Smooth muscle cell (in vitro differentiated cells): ENCODE measurements around the gene SLK. TPM values are rescaled to one million over a fixed set of nuclear protein-coding genes. Genes with fewer than 3 reads are reported as not detected.

Source experiments
- DNase-seq: peaks from one replicate; lab custom pipeline; 2025; ENCODE audit not compliant: unreplicated experiment; lab: John Stamatoyannopoulos, UW
- H2AFZ ChIP-seq: fragments of 200-600 bp; sonication (generic); 2 replicates; pipeline ENCODE4 v1.6.0; 2016; ENCODE audit warnings: antibody characterized with exemption, low read depth, mild to moderate bottlenecking
- H3F3A ChIP-seq: fragments of 200-600 bp; sonication (generic); 2 replicates; pipeline ENCODE4 v1.6.0; 2017; ENCODE audit warnings: antibody characterized with exemption, low read depth
- H3K27ac ChIP-seq: fragments of 200-600 bp; sonication (generic); 2 replicates; pipeline ENCODE4 v1.5.1; 2016; ENCODE audit warnings: low read depth, mild to moderate bottlenecking
- H3K27me3 ChIP-seq: fragments of 200-600 bp; sonication (generic); 2 replicates; pipeline ENCODE4 v1.6.1; 2016; ENCODE audit warnings: low read depth, mild to moderate bottlenecking
- H3K36me3 ChIP-seq: fragments of 200-600 bp; sonication (generic); 2 replicates; pipeline ENCODE4 v1.5.1; 2016; ENCODE audit warnings: low read depth
- H3K4me1 ChIP-seq: fragments of 200-600 bp; sonication (generic); 2 replicates; pipeline ENCODE4 v1.5.1; 2016; ENCODE audit warnings: low read depth
- H3K4me2 ChIP-seq: fragments of 200-600 bp; sonication (generic); 2 replicates; pipeline ENCODE4 v1.6.0; 2016; ENCODE audit warnings: mild to moderate bottlenecking
- H3K4me3 ChIP-seq: fragments of 200-600 bp; sonication (generic); 2 replicates; pipeline ENCODE4 v1.5.1; 2016; ENCODE audit warnings: mild to moderate bottlenecking
- H3K79me2 ChIP-seq: fragments of 200-600 bp; sonication (generic); 2 replicates; pipeline ENCODE4 v1.6.0; 2016; ENCODE audit warnings: low read depth, mild to moderate bottlenecking
- H3K9ac ChIP-seq: fragments of 200-600 bp; sonication (generic); 2 replicates; pipeline ENCODE4 v1.6.0; 2016; ENCODE audit warnings: low read depth
- H3K9me3 ChIP-seq: fragments of 200-600 bp; sonication (generic); replicated peaks from 2 replicates; pipeline ENCODE4 v1.5.1; 2016; ENCODE audit warnings: low read depth
- H4K20me1 ChIP-seq: fragments of 200-600 bp; sonication (generic); 2 replicates; pipeline ENCODE4 v1.6.0; 2016; ENCODE audit warnings: low read depth
- WGBS: methylation state at CpG from one replicate; pipeline ENCODE4 v1.1.7; 2016; ENCODE audit warnings: low lambda C conversion rate; 5-methylcytosine and 5-hydroxymethylcytosine counted together
- polyA plus RNA-seq: library from polyadenylated mRNA; unstranded; fragments of >200 nt; fragmentation: Nextera tagmentation; extraction: Ambion mirVana; gene quantifications from 2 replicates; pipeline ENCODE4 v1.2.1, GENCODE V29; 2016
- total RNA-seq: library from RNA; depleted of rRNA; stranded (reverse); fragments of >200 nt; gene quantifications from 2 replicates; pipeline ENCODE4 v1.2.3, GENCODE V29; 2014
- TF ChIP-seq, protein P1 (sequence below): fragments of 200-600 bp; sonication (generic); IDR thresholded peaks from 2 replicates; pipeline ENCODE4 v1.5.1; 2017; ENCODE audit warnings: borderline replicate concordance, mild to moderate bottlenecking, antibody characterized with exemption; ENCODE audit not compliant: insufficient read depth, poor library complexity, severe bottlenecking

The SLK gene
- total and polyA plus RNA-seq, 2 experiments from 2014 or later = 15.5 to 45.7 TPM

DNA sequence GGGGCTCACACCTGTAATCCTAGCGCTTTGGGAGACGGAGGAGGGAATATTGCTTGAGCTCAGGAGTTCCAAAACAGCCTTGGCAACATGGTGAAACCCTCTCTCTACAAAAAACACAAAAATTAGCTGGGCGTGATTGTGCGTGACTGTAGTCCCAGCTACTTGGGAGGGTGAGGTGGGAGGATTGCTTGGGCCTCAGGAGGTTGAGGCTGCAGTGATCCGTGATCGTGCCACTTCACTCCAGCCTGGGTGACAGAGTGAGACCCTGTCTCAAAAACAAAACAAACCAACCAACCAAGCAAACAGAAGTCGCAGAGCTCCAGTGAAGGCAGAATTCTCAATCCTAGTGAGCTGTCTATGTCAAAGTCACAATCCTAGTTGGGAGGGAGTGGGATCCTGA, 34.7 kb upstream of the SLK start:
- TF ChIP-seq, protein P1, sequence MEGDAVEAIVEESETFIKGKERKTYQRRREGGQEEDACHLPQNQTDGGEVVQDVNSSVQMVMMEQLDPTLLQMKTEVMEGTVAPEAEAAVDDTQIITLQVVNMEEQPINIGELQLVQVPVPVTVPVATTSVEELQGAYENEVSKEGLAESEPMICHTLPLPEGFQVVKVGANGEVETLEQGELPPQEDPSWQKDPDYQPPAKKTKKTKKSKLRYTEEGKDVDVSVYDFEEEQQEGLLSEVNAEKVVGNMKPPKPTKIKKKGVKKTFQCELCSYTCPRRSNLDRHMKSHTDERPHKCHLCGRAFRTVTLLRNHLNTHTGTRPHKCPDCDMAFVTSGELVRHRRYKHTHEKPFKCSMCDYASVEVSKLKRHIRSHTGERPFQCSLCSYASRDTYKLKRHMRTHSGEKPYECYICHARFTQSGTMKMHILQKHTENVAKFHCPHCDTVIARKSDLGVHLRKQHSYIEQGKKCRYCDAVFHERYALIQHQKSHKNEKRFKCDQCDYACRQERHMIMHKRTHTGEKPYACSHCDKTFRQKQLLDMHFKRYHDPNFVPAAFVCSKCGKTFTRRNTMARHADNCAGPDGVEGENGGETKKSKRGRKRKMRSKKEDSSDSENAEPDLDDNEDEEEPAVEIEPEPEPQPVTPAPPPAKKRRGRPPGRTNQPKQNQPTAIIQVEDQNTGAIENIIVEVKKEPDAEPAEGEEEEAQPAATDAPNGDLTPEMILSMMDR = no peak
- H3K9me3 ChIP-seq = no peaks in the 10 kb centered on the region
- H3K9ac ChIP-seq = no peak overlapping the region
- no peak overlapping the region for H3K4me2 ChIP-seq
- H3K79me2 ChIP-seq = no peaks in the 10 kb centered on the region
- H4K20me1 ChIP-seq = no peaks in the 10 kb centered on the region
- 96% methylated on average over 7 of the region's 7 CpGs for WGBS
- H3K27me3 ChIP-seq = no peaks in the 10 kb centered on the region
- H3K27ac ChIP-seq = no peak overlapping the region
- no peaks in the 10 kb centered on the region for H3F3A ChIP-seq
- H2AFZ ChIP-seq = no peak overlapping the region
- no peak overlapping the region for H3K4me3 ChIP-seq
- H3K36me3 ChIP-seq = no peaks in the 10 kb centered on the region
- H3K4me1 ChIP-seq = no peaks in the 10 kb centered on the region
- no peak for DNase-seq

DNA sequence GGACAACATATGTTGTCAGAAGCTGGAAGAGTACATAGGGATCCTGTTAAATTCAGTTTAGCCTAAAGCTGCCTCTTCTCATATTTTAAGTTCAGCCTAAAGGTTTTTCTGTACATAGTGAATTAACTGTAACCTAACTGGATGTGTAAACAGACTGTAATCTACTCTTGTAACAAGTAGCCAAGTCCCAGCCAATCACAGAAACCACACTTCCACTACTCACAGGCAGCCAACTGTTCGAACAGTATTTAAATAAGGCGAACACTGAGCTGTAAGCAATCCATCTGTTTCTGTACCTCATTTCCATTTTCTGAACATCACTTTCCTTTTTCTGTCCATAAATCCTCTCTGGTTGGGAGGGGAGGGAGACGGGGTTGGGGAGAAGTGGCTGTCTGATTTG, 34.0 kb upstream of the SLK start:
- Histone ChIP-seq H3F3A (no peaks in the 10 kb centered on the region), H3K9me3 (no peaks in the 10 kb centered on the region), H3K79me2 (no peaks in the 10 kb centered on the region), H3K9ac (no peak overlapping the region), H3K27me3 (no peaks in the 10 kb centered on the region), H3K36me3 (no peaks in the 10 kb centered on the region), H3K4me2 (no peak overlapping the region), H3K4me1 (no peaks in the 10 kb centered on the region), H4K20me1 (no peaks in the 10 kb centered on the region), H3K4me3 (no peak overlapping the region), H3K27ac (no peak overlapping the region), H2AFZ (no peak overlapping the region)
- WGBS = 89% methylated on average over 3 of the region's 3 CpGs
- TF ChIP-seq, protein P1 = no peak
- no peak for DNase-seq

- no peak overlapping the region for H2AFZ ChIP-seq
- WGBS = 63% methylated on average over 4 of the region's 4 CpGs
- TF ChIP-seq, protein P1 = no peak
Measured at GRCh38 chr10:103933557-103934121, 33.3 kb upstream of the SLK start.

DNA sequence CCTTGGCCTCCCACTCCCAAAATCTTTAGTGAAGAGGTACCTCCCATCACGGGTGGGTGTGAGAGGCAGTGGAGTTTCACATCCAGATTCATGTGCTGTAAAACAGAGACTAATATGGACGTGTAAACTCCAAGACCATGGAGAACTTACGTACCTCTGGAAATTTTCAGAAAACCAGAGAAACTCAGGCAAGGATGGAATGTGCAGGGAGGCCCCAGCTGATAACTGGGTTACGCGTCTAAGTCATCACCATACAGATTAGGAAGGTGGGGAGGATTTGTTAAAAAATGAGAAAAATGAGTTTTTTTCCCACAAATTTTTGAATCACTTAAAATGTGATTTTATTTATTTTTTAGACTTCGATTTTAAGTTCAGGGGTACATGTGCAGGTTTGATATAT, 32.6 kb upstream of the SLK start:
- H3K36me3 ChIP-seq = no peaks in the 10 kb centered on the region
- no peaks in the 10 kb centered on the region for H3F3A ChIP-seq
- no peak overlapping the region for H2AFZ ChIP-seq
- no peak overlapping the region for H3K9ac ChIP-seq
- no peaks in the 10 kb centered on the region for H3K4me1 ChIP-seq
- H3K27me3 ChIP-seq = no peaks in the 10 kb centered on the region
- WGBS = 95% methylated on average over 6 of the region's 6 CpGs
- no peaks in the 10 kb centered on the region for H4K20me1 ChIP-seq
- H3K79me2 ChIP-seq = no peaks in the 10 kb centered on the region
- H3K9me3 ChIP-seq = no peaks in the 10 kb centered on the region
- TF ChIP-seq, protein P1 = no peak
- no peak overlapping the region for H3K27ac ChIP-seq
- H3K4me3 ChIP-seq = no peak overlapping the region
- H3K4me2 ChIP-seq = no peak overlapping the region
- DNase-seq = no peak

More at GRCh38 chr10:103933557-103934121, 33.3 kb upstream of the SLK start:
- H3K79me2 ChIP-seq = no peaks in the 10 kb centered on the region
- DNase-seq = no peak
- no peaks in the 10 kb centered on the region for H3K4me1 ChIP-seq
- no peak overlapping the region for H3K4me2 ChIP-seq
- H3F3A ChIP-seq = no peaks in the 10 kb centered on the region
- no peaks in the 10 kb centered on the region for H3K27me3 ChIP-seq
- no peak overlapping the region for H3K9ac ChIP-seq
- H3K27ac ChIP-seq = no peak overlapping the region
- H3K9me3 ChIP-seq = no peaks in the 10 kb centered on the region
- no peak overlapping the region for H3K4me3 ChIP-seq
- H4K20me1 ChIP-seq = no peaks in the 10 kb centered on the region
- H3K36me3 ChIP-seq = no peaks in the 10 kb centered on the region
